ENCODE measurements around the gene ANKRD30B. TPM values are rescaled to one million over a fixed set of nuclear protein-coding genes. Genes with fewer than 3 reads are reported as not detected.

The ANKRD30B gene
- total RNA-seq, 1 donor from 2014 or later: not detected

Small RNAs within 50 kb of the gene (small RNA-seq; reads per million reads assigned to genes)
- gene MIR3156-2 (ENCODE audit: low replicate concordance): not detected
- not detected for gene RNU6-1210P (ENCODE audit: low replicate concordance)

Other genes with a start within 250 kb of the ANKRD30B start
- gene POTEC, start 204.6 kb upstream of the ANKRD30B start, total RNA-seq: not detected